HG03135 (cell line): ENCODE measurements around the gene SCFD2.
"Not testable (repeated sequence)": the region's sequence is repeated elsewhere in the genome, so short reads cannot be mapped to it uniquely, and the experiment has no call there.

Experiments used
- ATAC-seq: cut with Tn5 transposase; IDR thresholded peaks from one replicate; pipeline ENCODE4 v1.9.1; 2021; ENCODE audit warnings: mild to moderate bottlenecking, moderate library complexity; ENCODE audit not compliant: unreplicated experiment

The SCFD2 gene

DNA sequence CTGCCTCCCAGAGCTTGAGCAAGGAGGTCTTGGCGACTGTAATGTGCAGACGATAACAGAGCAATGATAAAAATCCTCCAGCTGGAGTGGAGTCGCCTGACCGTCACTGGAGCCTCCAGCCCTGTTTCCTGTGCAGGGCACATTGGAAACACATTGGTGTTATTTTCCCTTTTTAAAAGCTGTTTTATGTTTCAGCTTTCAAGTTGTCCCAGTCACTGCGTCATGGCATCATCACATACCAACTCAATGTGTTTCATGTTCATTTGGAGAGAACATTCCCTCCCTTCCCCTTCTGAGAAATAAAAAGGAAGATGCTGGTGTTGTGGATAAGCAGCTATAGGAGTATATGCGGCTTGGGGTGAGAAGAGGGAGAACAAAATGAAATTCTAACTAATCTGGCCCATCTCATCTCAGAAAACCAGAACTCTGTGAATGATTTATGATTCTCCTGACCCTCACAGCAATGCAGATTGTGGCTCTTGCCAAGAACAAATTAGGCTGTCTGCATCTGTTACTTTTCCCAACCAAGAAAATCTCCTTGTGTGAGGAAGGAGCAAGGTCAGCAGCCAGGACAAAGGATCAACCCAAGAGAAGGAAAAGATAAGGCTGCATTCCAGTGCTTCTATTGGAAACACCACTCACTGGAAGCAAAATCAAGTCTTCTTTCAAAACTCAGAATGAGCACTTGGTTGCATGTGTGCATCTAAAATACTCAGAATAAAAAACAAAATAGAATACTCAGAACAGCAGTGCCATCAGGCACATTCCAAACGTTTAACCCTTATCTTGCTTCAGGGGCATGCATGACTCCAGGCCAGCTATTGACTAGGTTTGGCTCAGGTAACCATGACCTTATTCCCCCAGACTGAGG, 369.4 kb downstream of the SCFD2 start:
- ATAC-seq = no peak

DNA sequence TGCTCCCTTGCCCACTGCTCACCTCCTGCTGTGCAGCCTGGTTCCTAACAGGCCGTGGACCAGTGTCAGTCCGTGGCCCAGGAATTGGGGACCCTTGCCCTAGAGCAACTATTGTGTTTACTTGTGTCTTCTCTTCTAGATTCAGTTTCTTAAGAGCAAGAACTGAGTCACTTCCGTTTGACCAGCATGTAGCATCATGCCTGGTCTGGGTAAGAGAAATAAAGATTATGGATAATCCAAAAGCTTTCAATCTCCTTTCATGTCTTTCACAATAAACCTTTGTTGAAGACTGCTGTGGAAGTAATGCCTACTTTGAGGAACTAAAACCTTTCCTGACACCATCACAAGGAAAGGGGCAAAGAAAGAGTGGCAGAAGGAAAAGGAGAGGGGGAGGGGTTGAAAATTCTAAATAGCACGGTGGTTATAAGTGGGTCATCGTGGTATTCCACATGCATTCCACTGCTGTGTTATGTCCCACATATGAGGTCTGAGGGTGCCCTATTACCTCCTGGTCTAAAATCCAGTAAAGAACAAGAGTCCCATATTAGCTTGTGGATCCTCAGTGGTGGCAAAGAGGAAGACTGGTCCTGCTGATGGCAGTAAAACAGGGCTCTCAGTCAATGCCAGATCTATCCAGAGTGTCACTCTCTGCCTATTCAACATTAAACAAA, 370.4 kb downstream of the SCFD2 start:
- ATAC-seq = no peak

DNA sequence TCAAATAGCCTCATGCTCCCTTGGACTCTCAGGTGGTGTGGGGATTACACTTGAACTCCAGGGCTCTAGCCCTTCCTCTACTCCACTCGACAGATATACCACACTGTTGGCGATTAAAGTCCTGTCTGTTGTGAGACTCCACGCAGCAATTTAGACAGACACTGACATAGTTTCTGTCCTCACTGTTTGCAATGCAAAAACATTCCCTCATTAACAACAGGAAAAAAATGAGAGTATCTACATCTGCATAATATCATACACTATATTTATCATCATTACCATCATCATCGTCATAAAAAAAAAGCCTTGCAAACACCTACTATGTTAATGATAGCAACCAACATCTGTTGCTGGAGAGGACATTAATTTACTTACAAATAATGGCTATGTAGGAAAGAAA, 371.3 kb downstream of the SCFD2 start:
- no peak for ATAC-seq

DNA sequence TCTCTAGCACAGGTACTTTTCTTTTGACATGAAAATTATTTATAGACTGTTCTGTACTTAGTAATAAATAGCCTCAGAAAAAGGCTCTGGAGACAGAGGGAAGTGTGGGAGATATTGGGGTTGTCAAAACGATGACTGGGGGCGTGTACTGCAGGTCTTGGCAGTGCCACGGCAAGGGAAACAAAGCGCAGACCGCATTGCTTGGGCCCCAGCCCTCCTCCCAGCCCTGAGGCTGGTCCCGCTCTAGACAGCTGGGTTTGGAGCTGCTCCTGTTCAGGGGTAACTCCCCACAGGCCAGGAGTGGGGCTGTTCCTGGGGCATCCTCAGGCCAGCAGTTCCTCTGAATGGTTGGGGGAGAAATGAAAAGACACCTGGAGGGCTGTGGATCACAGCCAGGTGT, 372.1 kb downstream of the SCFD2 start:
- ATAC-seq = no peak

DNA sequence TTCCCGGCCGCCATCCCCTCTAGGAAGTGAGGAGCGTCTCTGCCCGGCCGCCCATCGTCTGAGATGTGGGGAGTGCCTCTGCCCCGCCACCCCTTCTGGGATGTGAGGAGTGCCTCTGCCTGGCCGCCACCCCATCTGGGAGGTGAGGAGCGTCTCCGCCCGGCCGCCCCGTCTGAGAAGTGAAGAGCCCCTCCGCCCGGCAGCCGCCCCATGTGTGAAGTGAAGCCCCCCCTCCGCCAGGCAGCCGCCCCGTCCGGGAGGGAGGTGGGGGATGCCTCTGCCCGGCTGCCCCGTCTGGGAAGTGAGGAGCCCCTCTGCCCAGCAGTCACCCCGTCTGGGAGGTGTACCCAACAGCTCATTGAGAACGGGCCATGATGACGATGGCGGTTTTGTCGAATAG, 373.3 kb downstream of the SCFD2 start:
- ATAC-seq = not testable (repeated sequence)

DNA sequence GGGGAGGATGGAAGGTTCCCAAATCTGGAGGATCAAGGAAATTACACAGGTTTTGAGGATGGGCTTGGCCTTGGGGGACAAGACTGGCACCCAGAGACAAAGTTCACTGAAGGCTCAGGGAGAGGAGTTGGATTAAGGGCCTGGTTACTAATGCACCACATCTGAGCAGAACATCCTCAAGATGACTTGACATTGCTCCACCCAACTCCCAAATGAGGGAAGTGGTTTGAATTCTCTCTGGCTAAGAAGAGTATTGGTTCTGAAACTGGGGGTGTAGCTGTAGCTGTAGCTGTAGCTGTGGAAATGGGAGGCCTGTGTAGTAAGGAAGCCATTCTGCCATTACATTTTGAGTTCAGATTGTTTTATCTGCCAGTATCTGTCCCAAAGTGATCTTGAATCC, 374.4 kb downstream of the SCFD2 start:
- no peak for ATAC-seq

DNA sequence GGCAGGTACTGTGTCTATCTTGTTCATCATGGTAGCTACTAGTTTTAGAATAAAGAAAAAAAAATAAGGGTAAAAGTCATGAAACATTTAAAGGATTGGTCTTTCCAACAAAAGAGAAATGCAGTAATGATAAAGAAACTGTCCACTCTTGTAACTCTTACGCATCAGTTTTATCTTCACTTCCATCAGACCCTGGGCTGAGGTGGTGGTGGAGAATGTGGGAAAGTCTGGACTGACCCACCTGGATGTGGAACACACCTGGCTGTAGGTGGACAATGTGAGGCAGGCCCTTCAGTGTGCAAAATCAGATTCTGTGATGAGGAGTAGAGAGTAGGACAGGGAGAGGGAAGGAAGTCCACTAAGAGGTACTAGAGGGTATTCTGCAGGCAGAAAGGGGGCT, 375.2 kb downstream of the SCFD2 start:
- ATAC-seq = no peak

DNA sequence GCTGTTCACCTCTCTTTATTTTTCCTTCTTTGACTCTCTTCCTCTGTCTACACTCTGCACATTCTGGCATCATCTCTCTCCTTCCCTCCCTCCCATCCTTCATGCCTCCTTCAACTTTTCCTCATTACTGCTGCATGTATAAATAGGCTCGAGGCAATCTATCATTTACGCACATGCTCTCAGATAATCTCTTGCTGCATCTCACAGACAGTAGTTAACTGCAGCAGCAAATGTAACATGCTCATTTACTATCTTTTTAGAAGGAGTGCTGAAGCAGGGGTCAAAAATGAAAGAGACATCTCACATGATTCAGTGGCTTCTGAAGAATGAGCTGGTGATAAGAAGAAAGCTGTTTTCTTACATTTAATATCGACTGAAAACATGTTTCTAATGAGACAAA, 376.0 kb downstream of the SCFD2 start:
- ATAC-seq = no peak

DNA sequence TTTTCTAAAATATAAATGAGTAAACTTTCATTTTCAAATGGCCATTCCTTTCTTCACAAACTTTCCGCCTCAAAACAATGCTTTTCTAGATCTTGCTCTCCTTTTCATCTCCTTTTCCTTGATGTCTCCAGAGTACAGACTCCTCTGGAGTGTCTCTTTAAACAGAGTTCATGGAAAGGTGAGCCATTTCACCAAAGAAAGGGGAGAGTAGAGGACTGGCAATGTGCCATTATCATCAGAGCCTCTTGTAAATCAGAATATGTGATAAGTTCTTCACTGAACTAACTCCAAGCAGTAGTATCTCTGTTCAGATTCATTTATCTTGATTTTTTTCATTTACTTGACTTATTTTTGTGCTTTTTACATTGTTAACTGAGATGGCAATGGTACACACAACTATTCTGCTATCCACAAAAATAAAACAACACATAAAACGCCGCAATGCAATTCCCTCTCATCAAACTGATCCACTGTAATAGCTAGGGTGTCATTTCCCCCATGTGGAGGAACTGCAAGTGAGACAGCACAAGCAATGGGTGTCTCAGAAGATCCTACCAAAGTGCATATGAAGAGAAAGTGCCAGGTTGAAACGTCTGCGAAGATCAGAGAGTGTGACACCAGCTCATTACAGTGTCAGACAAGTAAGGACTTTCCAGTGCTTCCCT, 378.3 kb downstream of the SCFD2 start:
- no peak for ATAC-seq

DNA sequence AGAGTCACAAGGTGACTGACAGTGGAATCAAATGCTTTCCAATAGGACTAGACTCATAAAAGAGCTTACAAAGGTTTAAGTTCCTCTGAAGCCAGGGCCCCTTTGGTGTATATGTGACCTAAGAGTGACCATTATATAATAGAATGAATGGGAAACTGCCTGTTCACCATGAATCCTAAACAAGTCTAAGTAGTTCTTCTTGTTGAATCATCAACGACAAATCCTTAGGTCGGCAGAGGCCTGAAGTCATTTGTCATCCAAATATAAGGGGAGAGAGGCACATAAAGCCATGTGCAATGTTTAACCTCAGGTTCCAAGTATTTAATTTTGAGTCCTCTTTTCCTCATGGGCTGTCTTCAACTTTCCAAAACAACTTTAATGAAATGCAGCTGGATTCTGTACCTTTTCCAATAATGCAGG, 381.4 kb downstream of the SCFD2 start:
- ATAC-seq = no peak

DNA sequence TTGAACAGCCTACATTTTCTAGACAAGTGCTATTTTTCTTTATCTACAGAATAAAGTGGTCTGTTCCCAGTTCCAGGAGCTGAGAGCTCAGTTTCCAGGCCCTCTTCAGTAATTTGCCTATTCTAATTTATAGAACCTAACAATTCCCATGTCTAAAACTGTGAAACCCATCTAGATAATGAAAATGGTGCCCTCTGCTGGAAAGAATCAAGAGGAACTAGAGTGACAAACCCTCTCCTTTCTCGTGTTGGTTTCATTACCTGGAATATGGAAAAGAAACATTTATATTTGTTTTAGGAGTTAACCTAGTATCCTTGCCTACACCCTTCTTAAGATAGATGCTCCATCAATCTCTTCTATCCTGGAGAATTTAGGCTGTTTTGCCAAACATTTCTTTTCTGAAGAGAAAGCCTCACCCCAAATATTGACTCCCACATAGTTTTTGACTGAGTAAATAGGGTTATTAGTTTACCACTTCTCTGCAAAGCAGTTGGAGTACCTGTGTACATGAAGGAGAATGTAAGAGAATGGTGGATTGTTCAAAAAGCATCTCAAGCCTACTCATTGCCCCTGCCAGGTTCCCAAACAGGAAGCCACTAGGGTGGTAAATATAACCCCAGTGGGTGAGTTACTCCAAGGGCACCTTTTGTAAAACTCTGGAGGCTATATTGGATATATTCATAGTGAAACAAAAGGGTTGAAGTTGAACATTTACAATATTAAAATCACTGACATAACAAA, 382.1 kb downstream of the SCFD2 start:
- ATAC-seq = no peak

DNA sequence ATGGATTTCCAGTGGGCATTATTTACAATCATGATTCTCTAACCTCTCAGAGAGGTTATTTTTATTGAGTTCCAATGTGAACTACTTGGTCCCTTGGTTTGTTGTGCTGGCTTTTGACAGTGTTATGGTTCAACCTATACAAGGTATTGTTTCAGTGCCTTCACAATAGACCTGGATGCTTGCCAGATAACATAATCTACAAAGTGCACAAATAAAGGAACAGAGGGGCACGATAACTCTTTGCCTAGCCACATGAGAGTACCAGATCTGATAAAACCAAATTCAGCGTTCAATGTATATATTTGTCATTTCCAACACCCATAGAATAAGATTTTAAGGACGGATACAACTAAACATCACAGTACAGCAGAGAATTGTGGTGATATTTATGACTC, 382.9 kb downstream of the SCFD2 start:
- ATAC-seq = no peak

DNA sequence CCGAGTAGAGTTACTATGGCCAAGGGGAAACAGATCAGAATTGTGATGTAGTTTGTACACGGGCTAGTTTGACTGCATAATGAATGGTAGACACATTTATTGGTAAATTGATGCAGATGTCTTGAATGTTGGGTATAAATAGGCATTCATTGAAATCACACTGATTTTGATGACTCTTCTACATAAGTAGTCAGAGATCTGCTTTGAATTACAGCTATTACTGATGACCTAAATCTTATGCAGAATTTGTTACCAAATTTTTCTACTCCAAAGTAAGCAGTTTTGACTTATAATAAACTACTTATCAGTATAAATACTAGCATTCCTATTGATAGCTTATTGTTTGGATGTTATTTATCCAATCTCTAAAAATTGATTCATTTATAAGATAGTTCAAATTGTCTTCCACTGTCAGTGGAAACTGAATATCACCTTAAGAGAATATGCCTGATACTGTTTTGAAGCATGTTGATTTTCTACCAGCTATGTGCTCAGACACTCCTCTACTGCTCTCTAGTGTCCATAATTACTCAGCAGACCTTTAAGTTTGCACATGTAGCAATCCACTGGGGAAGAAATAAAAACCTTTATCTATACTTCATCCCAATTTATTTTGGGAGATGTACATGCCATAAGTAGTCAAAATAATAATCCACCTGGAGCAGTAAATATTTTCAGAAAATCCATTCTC, 383.5 kb downstream of the SCFD2 start:
- ATAC-seq = no peak

DNA sequence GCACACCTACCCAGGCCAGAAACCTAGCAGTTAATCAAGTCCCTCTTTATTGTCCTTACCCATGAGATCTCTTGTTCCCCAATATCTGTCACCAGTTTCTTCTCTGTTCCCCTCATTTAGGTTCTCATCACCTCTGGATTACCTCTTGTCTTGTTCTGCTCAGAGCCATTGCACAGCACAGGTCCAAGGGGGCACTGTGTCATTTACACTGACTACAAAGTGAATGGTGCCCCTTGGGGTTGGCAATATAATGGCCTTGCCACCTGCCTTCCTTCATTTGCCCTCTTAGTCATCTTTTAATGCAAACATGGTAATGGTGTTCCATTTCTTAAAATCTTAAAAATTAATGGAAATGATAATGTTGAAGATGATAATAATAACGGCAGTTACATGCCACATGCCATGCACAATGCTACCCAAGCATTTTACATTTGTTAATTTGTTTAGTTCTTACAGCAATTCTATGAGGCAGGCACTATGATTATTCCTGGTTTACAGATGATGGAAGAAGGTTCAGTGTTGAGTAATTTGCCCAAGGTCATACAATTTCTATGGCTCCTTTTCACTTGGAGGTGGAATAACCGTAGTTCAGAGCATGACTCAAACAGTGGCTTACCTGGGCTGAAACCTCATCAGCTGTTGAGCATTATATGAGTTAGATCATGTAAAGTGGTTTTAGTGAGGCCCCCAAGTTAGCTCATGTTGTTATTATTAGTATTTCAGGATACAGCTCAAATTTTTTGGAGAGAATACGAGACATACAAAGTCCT, 385.9 kb downstream of the SCFD2 start:
- ATAC-seq = no peak

DNA sequence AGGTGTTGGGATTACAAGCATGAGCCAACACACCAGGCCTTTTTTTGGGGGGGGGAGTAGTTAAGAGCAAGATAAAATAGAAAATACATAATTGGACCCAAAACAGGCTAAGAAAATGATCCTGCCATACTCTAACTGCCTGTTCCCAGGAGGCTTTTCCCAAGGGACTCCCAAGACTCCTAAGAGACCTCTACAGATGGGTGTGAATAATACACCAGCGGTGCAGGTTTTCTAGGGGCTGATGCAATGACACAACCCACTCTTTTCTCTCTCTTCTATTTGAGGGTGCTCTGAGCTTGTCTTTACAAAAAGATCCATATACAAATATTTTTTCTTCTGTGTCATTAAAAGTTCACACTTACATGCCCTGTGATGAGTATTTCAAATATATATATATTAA, 386.8 kb downstream of the SCFD2 start:
- ATAC-seq = no peak

DNA sequence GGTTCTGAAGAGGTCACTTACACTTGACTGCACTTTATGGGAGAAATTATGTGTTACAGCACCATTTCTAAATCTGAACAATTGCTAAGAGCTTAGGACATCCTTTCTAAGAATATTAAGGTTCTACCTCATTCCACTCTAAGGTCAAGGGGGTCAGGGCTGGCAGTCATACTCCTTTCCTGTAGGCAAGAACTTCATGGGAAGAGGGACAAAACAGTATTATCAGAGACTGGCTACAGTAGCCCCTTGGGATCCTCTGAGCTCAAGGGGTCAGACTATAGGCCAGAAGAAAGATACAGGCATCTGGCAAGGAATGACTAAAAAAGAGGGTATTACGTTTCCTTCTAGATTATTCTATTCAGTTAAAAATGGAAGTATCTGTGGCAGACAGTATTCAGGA, 388.6 kb downstream of the SCFD2 start:
- no peak for ATAC-seq

DNA sequence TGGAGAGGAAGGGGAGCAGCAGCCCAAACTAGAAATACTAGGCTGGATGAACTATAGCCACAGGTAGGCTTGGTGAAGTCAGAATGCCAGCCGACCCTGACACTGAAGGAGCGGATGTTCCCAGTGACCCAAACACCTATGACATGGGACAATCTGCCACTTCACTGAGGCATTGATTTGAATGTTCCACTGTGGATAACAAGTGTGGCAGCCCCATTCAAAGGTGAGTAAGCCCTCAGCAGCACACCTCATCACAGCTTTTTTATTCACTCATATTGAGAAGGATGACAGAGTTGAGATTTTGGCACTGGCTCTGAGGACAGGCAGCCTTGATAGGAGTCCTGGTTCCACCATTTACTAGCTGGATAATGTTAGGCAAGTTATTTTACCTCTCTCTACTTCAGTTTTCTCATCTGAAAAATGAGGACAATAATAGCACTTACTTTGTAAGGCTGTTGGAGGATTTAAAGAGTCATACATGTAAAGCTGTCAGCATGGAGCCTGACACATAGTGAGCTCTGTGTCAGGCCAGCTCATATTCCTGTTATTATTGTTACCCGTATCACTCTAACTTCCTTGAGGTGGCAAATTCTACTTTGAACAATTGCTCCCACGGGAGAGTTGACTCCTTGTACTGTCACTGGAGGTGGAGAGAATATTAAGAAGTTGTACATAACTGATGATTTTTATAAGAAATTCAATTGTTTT, 389.2 kb downstream of the SCFD2 start:
- ATAC-seq = no peak

DNA sequence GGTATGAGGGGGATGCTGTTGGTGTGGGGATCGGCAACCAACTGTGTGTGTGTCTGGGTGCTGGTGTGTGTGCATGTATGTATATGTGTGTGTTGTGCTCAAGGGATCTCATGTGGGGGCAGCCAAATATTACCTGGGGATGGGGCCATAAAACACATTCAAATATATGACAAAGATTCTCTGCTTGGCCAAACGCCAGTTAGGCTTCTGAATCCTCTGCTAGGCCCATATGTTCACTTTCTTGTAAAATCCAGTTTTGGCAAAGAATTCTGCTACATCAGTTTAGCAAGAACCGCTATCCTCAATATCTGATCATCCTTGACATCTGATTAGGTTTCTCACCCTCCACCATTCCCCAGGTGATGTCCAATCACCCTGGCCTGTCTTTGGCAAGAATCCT, 397.2 kb downstream of the SCFD2 start:
- ATAC-seq = no peak

DNA sequence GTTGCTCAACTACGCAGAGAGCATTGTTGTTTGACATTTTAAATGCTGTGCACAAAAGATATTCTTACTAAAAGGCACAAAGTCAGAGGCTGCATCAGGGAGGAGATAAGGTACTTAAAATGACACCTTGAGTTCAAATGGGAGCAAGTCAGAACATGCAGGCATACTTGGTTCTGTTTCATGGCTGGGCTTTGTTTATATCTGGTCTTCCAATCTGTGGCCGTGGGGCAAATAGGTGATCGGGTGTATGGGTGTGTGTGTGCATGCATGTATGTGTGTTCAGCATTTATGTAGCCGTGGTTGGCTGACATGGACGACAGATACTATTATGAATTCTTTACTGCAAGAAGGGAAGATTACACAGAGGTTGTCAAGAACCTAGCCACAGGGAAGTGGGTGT, 397.6 kb downstream of the SCFD2 start:
- no peak for ATAC-seq
